ENCODE measurements around the gene C10orf143.

DNA sequence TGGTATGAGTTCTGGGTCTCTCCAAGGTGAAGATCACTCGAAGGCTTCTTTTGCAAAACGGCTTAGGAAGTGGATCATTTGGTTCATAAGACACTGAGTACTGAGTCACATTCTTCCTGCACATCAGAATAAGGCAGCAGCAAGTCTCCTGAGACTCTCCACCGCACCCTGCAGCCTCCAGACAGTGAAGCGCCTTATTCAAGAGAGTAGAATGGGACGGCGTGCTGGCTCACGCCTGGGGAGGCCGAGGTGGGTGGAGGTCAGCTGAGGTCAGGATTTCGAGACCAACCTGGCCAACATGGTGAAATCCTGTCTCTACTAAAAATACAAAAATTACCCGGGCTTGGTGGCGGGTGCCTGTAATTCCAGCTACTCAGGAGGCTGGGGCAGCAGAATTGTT is 70.3 kb downstream of the C10orf143 start:
- TF ChIP-seq POU2F2 (IDR thresholded peaks at IDR 0.05; ENCODE audit: low read depth, low read length) (no peak), TAF1 (IDR thresholded peaks at IDR 0.05; ENCODE audit: low read depth, low read length) (no peak)
